Measurements from ENCODE around the gene VIPR2. TPM values are rescaled to one million over a fixed set of nuclear protein-coding genes. Genes with fewer than 3 reads are reported as not detected.

VIPR2 gene
- total RNA-seq, 4 donors from 2014 or later = 1.8 to 3.7 (median 2.7) TPM

- in situ Hi-C loops (cut with MboI; ENCODE audit: low pct_ligation_motif_present in 1 of 4, low pct_unique_long_range_greater_than_20kb in 1 of 4, low sequenced_read_pairs in 3 of 4) (no loop called here), intact Hi-C loops (cut with DNase I; ENCODE audit: low total_unique reads) (no loop called here)
- Histone ChIP-seq H3K27ac (no peak overlapping the region), H3K9me3 (no peaks in the 10 kb centered on the region), H3K4me1 (peaks cover 0 to 8% (median 3%) of the 10 kb centered on the region in 4 donors), H3K4me3 (no peak overlapping the region), H3K27me3 (peaks cover under 1% of the 10 kb centered on the region), H3K36me3 (no peaks in the 10 kb centered on the region)
- 93 to 95% methylated on average over 6 to 47 of the region's 48 CpGs for WGBS, 2 donors (ENCODE audit: low coverage in 1 of 2)
- peak; percentile 3 for DNase-seq
- TF ChIP-seq EP300 (IDR thresholded peaks at IDR 0.05; ENCODE audit: low read depth) (no peak), CTCF (IDR thresholded peaks at IDR 0.05) (no peak), POLR2AphosphoS5 (IDR thresholded peaks at IDR 0.05) (no peak), POLR2A (IDR thresholded peaks at IDR 0.05) (no peak)
These were observed 120.3 kb downstream of the VIPR2 start for GRCh38 chr7:159024280-159024951.

- TF ChIP-seq CTCF (IDR thresholded peaks at IDR 0.05) = no peak
- TF ChIP-seq POLR2A (IDR thresholded peaks at IDR 0.05) = no peak
- no peak for TF ChIP-seq EP300 (IDR thresholded peaks at IDR 0.05; ENCODE audit: low read depth)
- no peak for TF ChIP-seq POLR2AphosphoS5 (IDR thresholded peaks at IDR 0.05)
- peak; percentile 1 for DNase-seq
- in situ Hi-C loops (cut with MboI; ENCODE audit: low pct_ligation_motif_present in 1 of 4, low pct_unique_long_range_greater_than_20kb in 1 of 4, low sequenced_read_pairs in 3 of 4) (no loop called here), intact Hi-C loops (cut with DNase I; ENCODE audit: low total_unique reads) (no loop called here)
- 91% methylated on average over 12 of the region's 12 CpGs; no CpG with 5 or more reads in 1 of the 2 donors for WGBS, 2 donors (ENCODE audit: low coverage in 1 of 2)
- no peak overlapping the region for H3K27ac ChIP-seq
- no peaks in the 10 kb centered on the region for H3K36me3 ChIP-seq
- H3K9me3 ChIP-seq = no peaks in the 10 kb centered on the region
- no peak overlapping the region for H3K4me3 ChIP-seq
- H3K27me3 ChIP-seq = no peaks in the 10 kb centered on the region
- peaks cover 0 to 8% (median 3%) of the 10 kb centered on the region in 4 donors for H3K4me1 ChIP-seq
These were observed 120.9 kb downstream of the VIPR2 start for GRCh38 chr7:159023746-159024145.

GRCh38 chr7:159023206-159023605 lies 121.5 kb downstream of the VIPR2 start:
- no peak for DNase-seq
- H3K27me3 ChIP-seq = no peaks in the 10 kb centered on the region

More at GRCh38 chr7:159023206-159023605, 121.5 kb downstream of the VIPR2 start:
- Histone ChIP-seq H3K27ac (no peak overlapping the region), H3K4me3 (no peak overlapping the region), H3K4me1 (peaks cover 0 to 8% (median 2%) of the 10 kb centered on the region in 4 donors), H3K9me3 (no peaks in the 10 kb centered on the region), H3K36me3 (no peaks in the 10 kb centered on the region)
- WGBS, 2 donors (ENCODE audit: low coverage in 1 of 2) = 84% methylated on average over 17 of the region's 17 CpGs; no CpG with 5 or more reads in 1 of the 2 donors
- TF ChIP-seq EP300 (IDR thresholded peaks at IDR 0.05; ENCODE audit: low read depth) (no peak), CTCF (IDR thresholded peaks at IDR 0.05) (no peak), POLR2AphosphoS5 (IDR thresholded peaks at IDR 0.05) (no peak), POLR2A (IDR thresholded peaks at IDR 0.05) (no peak)
- intact Hi-C loops (cut with DNase I; ENCODE audit: low total_unique reads) = no loop called here
- in situ Hi-C loops (cut with MboI; ENCODE audit: low pct_ligation_motif_present in 1 of 4, low pct_unique_long_range_greater_than_20kb in 1 of 4, low sequenced_read_pairs in 3 of 4) = no loop called here
